Testis (tissue), 2 donors: ENCODE results near the gene CRISP1.

Experiments
- CTCF ChIP-seq, 3 experiments: fragments of 450-650 bp in 2 of 3; fragments of 200-600 bp in 1 of 3; sonication (generic) in 1 of 3; IDR thresholded peaks; one replicate each; pipeline ENCODE4 v1.5.1; 2016 to 2019; ENCODE audit warnings: antibody characterized with exemption in 3 of 3, mild to moderate bottlenecking in 2 of 3, moderate library complexity in 1 of 3
- POLR2A ChIP-seq: fragments of 450-650 bp; IDR thresholded peaks from one replicate; pipeline ENCODE4 v1.6.1; 2017; ENCODE audit warnings: antibody characterized with exemption, mild to moderate bottlenecking, moderate library complexity

GRCh38 chr6:49841424-49841823 is 24.9 kb downstream of the CRISP1 start:
- no peak for TF ChIP-seq POLR2A
- no peak for TF ChIP-seq CTCF (IDR thresholded peaks at IDR 0.05)
